DMS114 treated with DMSO at 0.1 percent for 48 hours (cell line): ENCODE results near the gene SASS6.

Source experiments
- DNase-seq: peaks from one replicate; lab custom pipeline; 2025; ENCODE audit not compliant: unreplicated experiment; lab: John Stamatoyannopoulos, UW

SASS6 gene

DNA sequence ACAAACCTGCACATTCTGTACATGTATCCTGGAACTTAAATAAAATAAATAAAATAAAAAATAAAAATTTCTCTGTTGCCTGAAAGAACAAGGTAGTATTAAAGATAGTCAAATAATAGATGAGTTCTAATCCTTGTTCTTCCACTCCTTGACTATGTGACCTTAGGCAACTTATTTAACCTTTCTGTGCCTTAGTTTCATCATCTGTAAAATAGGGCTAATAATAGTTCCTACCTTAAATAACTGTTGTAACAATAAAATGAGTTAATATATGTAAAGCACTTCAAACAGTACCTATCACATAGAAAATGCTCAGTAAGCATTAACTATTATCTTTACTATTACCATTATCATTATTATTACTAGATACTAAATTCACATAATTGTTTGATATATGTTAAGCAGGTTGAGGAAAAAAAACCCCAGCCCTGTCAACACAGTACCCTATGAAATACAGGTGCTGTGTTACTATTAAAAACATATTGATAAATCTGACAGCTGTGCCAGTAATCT lies 23.1 kb downstream of the SASS6 start:
- DNase-seq: no peak

DNA sequence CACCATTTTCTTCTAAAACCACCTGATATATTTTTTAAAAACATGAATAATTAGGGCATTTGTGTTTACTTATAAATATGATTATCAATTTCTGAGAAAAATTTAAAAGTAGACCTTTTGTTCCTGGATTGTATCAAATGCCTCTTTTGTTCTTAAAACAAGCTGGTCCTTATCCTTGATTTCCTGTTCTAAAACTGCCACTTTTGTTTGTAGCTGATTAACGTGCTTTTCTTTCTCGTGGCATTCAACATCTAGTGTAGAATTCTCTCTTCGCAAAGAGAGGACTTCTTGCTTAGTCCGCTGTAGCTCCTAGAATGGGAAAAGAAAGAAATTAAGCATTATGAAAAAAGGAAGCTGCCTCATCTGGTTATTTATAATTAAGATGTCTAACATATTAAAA lies 25.0 kb downstream of the SASS6 start:
- no peak for DNase-seq

DNA sequence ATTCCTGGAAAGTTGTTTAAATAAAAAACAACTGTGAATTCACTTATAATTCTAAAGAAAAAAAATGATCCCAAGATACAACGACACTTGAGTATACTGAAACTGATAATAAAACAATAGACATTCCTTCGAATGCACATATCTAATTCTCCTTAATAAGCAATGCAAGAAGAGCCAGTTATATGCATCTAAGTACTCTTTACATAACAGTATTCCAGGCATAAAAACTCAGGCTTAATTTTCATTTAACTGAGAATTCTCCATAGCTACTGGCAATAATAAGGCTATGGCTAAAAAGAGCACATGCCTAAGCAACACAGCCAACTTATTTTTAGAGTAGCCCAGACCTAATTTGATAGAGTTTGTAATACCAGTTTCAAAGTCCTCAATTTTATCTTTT lies 31.2 kb downstream of the SASS6 start:
- DNase-seq: no peak

DNA sequence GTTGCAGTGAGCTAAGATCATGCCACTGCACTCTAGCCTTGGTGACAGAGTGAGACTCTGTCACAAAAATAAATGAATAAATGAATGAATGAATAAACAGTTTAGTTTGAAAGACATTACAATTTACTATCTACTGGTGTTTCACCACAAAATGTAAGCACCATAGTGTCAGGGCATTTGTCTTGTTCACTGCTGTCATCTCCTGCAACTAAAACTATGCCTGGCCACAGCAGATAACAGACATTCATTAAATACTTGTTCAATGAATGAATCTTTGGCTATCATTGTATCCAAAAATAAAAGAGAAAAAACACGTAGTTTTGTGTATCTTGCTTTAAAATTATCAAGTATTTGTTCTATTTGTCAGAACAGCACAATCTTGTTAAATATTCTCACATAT lies 32.5 kb downstream of the SASS6 start:
- no peak for DNase-seq

DNA sequence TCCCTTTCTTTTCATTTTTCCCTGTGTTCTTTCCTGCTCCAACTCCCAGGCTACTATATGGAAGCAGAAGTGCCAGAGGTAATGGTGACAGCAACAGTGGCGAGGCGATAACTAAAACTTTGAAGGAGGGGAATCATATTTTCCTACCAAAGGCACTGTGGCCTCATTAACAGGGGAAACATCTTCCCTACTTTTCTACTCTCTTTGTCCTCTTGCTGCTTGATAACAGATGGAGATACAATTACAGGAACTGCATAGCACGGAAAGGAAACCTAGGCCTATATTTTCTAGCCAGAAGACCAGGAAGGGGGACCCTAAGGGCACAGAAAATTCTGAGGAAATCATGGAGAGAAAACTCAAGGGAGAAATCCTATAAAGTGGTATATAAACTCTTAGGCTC lies 42.3 kb downstream of the SASS6 start:
- DNase-seq: no peak

DNA sequence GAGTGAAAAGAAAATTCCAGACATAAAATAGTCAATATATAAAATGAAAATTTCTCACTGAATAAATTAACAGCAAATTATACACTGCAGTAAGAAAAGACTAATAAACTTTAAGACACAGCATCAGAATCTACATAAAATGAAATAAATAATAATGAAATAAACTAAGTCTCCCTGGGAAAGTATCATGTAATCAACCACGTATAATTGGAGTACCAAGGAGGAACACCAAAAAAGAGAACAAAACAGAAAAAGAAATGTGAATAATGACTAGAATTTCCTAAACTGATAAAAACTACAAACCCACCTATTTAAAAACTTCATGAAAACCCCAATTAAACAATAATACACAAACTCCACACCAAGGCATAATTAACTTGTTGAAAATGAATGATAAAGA lies 43.6 kb downstream of the SASS6 start:
- DNase-seq: no peak

DNA sequence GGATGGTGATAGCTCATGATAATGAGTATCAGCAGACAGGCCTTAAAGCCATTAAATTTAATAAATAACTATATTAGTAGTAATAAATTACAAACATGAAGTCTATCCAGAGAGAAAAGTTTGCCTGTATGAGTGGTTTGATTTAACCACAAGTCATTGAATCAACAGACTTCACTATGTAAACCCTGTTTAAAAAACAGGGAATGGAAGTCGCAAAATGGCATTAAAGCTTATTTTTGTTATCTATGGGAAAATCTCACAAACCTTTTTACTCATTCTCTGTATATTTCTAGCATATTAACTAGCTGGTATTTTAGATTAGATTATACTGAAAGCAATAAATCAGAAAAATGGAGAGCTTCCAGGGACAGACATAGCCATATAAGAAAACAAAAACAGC lies 45.3 kb downstream of the SASS6 start:
- DNase-seq: no peak

DNA sequence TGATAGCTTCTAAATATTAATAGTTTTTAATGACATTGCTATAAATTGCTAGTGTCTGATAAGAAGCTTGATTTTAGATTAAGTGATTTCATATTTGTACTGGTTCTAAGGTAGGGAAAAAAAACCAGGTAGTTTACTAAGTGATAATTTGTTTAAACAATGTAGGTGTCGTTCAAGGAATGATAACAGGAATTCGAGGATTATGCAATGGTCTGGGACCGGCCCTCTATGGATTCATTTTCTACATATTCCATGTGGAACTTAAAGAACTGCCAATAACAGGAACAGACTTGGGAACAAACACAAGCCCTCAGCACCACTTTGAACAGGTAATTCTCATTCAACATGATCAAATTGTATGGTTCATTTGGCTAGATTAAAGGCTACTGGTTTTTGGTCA lies 52.4 kb downstream of the SASS6 start:
- DNase-seq: no peak

DNA sequence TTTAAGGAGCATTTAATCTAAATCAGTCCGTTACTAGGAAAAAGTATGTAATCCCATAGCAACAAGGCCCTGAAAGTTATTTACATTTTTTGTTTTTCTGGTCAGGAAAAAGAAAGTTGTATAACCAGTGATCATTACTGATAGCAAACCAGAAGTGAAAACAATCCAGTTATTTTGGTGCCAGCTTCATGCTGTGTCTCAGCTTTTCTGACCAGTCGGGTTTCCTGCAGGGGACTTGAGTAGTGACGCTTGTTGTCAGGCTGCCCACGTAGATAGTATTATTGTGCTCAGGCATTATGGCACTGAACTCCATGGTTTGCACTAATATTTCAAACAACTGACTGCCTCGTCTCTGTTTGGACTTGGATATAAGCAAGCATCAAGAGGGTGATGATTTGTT lies 55.2 kb downstream of the SASS6 start:
- no peak for DNase-seq

DNA sequence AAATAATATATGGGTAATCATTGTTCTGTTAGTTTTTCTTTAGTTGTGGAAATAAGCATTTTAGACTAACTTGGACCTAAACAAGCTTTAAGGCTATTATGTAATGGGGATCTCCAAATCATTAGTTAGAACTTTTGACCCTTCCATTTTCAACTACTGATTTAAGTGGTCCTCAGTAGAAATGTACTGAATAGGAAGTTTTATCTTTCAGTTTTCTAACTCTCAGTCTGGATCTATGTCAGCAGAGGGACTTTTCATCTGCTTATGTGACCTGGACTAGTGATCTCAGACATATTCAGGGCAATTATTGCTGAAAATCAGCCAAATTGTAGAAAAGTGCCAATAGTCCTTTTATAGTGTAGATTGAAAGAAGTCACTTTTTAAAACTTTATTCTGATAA lies 56.0 kb downstream of the SASS6 start:
- DNase-seq: no peak

DNA sequence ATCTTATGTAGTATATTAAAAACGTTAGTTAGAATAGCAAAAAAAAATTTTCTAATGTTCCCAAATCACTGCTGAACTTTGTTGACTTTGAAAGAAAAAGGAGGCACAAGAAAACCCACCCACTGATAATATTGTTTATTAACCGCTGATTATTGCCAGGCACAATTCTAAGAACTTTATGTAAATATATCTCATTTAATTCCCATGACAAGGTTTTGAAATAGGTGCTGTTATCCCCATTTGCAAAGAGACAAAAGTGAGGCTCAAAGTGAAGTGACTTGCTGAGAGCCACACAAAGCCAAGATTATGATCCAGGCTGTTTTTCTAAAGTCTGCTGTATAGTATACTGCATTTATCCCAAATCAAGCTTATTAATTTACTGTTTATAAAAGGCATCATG lies 56.4 kb downstream of the SASS6 start:
- DNase-seq: no peak

DNA sequence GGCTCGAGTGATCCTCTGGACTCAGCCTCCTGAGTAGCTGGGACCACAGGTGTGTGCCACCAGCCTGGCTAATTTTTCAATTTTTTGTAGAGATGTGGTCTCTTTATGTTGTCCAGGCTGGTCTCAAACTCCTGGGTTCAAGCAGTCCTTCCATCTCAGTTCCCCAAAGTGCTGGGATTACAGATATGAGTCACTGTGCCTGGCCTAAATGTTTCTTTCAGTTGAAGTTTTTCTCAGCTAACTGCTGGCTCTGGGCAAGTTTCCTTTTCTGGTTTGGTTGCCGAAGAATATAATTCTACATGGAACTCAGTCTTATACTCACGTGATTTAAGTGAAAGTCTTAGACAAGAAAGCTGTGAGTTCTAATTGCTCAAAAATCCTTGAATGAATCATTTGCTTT lies 57.0 kb downstream of the SASS6 start:
- DNase-seq: no peak

DNA sequence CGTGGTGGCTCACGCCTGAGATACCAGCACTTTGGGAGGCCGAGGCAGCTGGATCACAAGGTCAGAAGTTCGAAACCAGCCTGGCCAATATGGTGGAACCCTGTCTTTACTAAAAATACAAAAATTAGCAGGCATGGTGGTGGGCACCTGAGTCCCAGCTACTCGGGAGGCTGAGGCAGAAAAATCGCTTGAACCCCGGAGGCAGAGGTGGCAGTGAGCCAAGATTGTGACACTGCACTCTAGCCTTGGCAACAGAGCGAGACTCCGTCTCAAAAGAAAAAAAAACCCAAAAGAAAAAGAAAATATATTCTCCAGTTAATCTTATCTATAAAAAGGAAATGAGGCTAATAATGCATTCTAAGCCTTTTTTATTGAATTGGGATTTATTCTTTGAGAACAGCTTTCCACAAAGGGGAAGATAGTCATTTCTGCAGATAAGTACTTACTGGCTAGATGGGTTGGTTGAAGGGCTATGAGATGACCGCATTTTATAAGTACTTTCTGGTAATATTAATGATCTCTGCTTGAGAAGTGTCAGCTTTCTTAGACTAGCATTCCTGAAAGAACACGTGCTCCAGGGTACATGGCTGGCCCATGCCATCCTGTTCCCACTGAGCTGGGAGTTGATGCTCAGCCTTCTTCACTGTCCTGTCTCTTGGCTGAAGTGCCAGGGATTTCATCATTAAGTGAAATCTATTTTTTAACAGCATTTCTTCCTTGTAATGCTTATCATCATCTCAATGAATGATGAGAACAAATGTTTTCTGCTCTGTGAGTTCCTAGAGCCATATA lies 57.9 kb downstream of the SASS6 start:
- no peak for DNase-seq

DNA sequence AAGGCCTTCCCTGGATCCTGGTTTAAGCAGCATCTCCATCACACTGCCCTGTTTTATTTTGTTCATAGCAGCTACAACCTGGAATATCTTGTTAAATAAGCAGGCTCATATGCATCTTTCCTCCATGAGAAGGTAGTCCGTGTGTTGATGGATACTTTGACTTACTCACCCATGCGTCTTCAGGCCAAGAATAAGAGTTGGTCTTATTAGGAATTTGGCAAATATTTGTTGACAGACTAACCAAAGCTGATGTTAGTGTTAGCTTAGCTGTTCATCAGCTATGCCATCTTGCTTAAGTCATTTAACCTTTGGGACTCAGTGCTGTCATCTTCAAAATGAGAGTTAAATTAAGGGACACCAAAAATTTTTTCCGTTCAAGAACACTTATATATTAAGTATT lies 59.2 kb downstream of the SASS6 start:
- DNase-seq: no peak

DNA sequence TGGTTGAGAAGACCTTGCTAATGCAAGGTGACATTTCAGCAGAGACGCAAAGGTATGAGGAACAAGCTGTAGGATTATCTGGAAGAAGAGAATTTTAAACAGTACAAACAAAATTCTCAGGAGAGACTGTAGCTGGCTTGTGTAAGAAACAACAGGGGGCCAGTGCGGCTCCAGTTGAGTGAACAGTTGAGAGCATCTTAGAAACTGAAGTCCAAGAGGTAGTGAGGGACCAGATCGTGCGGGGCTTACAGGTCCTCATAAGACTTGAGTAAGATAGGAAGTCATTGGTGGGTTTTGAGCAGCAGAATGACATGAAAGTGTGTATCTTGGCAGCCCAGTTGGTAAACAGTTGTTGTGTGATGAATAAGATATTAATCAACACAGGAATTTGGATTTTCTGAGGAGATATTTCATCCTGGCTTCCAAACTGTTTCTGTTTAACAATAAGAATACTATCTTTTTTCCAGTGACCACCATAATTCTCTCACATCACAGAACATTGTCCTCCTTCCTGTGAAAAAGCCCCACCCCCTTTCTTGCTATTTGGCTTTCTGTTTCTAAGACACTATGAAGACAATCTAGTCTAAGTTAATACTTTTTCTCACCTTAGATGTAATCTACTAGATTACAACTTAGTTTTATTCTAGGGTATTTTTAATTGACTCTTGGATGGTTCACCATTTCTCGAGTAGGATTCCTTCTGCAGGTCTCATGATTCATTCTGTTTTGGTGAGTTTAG lies 62.4 kb downstream of the SASS6 start:
- DNase-seq: no peak

DNA sequence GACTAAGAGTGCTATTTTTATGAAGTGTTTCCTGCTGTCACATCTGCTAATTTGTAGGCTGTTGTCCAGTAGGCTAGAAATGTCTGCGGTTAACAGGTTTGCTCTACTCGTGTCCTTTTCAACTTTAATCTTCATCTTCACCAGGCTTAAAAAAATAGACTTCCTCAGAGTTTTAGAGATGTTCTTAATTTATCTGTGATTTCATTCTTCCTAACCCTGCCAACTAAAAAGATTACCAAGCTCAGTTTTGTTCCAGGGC lies 66.8 kb downstream of the SASS6 start:
- no peak for DNase-seq

DNA sequence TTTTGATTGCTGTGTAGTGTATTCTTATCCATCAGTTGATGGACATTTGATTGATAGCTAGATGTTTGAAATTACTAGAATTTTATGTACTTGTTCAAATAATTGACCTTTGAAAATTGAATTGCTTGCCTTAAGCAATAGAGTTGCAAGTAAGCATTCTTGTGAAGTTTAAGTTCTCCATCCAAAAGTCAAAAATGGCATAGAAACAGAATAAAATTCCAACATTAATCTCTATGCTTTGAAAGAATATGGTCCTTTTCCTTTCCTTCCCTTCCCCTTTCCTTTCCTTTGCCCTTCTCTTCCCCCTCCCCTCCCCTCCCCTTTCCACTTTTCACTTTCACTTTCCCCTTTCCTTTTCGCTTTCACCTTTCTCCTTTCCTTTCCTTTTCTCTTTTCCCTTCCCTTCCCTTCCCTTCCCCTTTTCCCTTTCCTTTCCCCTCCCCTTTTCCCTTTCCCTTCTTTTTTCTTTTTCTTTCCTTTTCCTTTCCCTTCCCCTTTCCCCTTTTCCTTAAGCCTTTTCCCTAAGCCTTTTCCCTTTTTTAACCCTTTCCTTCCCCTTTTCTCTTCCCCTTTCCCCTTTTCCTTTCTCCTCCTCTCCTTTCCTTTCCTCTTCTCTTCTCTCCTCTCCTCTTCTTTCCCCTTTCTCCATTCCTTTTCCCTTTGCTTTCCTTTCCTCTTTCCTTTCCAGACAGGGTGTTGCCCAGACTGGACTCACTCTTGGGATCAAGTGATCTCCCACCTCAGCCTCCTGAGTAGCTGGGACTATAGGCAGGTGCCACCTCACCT lies 67.4 kb downstream of the SASS6 start:
- no peak for DNase-seq

DNA sequence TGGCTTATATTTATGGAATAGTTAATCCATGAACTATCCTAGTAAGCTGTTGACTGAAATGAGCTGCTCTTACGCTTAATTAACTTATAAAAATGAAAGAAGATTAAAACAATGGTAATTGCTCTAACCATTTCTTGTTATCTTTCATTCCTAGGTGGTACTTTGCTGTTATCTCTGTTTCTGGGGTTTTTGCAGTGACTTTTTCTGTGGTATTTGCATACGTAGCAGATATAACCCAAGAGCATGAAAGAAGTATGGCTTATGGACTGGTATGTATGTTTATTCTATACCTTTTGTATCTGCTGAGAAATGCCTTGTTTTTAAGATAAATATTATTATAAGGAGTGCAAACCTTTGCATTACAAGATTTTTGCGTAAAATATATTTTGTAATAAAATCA lies 71.0 kb downstream of the SASS6 start:
- DNase-seq: no peak

DNA sequence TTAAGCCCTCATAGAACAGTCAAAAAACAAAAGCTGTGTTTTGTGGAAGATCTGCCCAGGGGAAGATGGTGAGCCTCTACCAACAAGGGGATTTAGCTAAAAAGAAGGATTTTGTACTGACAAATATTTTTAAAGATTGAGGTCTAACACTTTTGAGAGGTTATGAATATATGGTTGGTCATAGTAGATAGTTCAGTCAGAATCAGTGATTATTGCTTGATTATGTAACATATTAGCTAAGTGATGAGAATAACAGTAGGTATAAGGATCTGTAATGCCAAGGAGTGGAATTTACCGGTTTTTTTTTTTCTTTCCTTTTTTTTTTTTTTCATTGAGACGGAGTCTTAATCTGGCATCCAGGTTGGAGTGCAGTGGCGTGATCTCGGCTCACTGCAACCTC lies 79.0 kb downstream of the SASS6 start:
- DNase-seq: no peak

DNA sequence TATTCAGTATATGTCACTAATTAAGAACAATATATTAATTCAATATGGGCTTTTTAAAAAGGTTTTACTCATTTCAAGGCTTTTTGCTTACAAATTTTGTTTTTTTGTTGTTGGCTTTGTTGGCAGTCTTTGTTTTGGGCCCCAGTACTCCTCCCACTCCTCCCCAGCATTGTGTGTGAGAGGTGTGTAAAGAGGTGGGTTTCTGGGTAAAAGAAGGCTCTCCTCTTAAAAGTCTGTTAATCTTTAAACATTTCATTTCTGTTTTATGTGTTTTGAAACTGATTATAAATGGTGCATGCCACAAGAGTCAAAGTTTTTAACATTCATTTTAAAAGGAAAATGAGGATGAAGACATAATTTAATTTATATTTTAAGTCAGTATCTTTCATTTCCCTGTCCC lies 79.6 kb downstream of the SASS6 start:
- DNase-seq: no peak

DNA sequence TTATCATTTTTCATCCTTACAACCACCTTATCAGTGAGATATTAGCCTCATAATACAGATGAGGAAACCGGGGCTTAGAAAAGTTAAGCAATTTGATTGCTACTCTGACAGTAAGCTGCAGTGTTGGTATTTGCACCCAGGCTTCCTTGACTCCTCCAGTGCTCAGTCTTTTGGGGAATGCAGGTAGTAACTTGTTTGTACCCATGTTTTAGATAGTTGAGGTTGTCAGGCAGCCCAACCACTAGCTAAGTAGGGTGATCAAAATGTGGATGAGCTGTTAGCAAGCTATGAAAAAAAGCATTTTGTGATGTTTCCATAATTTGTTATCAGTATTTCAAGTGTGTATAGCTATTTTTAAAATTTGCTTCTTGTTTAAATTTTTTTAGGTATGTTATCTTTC lies 80.8 kb downstream of the SASS6 start:
- DNase-seq: no peak

DNA sequence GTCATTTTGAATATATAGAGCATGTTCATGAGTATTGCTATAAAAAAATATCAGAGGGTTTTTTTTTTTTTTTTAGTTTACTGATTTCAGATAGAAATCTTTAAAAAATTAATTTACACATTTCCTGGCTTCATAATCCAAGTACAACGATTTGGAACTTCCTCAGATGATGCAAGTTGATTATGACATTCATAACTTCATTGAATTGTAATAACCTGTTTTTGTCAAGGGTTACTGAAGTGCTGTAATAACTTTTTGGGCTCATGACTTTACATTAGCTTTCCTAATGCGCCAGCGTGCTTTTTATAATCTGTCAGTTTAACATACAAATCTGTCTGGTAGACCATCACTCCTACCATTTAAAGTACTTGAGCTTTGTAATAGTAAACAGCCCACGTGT lies 81.3 kb downstream of the SASS6 start:
- no peak for DNase-seq
